Adrenal gland (tissue), 12 donors: ENCODE results near the gene CBFA2T3. TPM values are rescaled to one million over a fixed set of nuclear protein-coding genes. Genes with fewer than 3 reads are reported as not detected.

Experiments used
- DNase-seq, 7 donors: peaks; one replicate each; pipeline ENCODE4 v3.0.0-alpha.2; 2019 to 2020
- H3K27ac ChIP-seq, 5 donors: fragments of 200-600 bp; sonication (generic) in 4 of 5; 1 replicate in 3 of 5; 2 replicates in 2 of 5; pipeline versions ENCODE4 v1.5.1 to v1.8.0; 2016 to 2020; ENCODE audit warnings: mild to moderate bottlenecking in 1 of 5
- H3K27me3 ChIP-seq: fragments of 200-600 bp; 2 replicates; pipeline ENCODE4 v1.8.0; 2021
- H3K36me3 ChIP-seq, 2 donors: fragments of 200-600 bp; replicated peaks in 1 of 2; 1 replicate in 1 of 2; 2 replicates in 1 of 2; pipeline versions ENCODE4 v1.5.1 to v1.8.0; 2018 to 2022
- H3K4me1 ChIP-seq, 2 donors: fragments of 200-600 bp; replicated peaks in 1 of 2; 1 replicate in 1 of 2; 2 replicates in 1 of 2; pipeline versions ENCODE4 v1.5.1 to v1.8.0; 2018 to 2021
- H3K4me3 ChIP-seq, 4 donors: fragments of 200-600 bp; sonication (generic) in 3 of 4; one replicate each; pipeline ENCODE4 v1.5.1; 2016 to 2018
- H3K9me3 ChIP-seq, 3 donors: fragments of 200-600 bp; sonication (generic) in 1 of 3; replicated peaks in 1 of 3; 1 replicate in 2 of 3; 2 replicates in 1 of 3; pipeline versions ENCODE4 v1.5.1 to v1.8.0; 2016 to 2021
- CTCF ChIP-seq, 6 experiments: fragments of 450-650 bp in 4 of 6; fragments of 200-600 bp in 2 of 6; sonication (generic) in 1 of 6; IDR thresholded peaks; 1 replicate in 5 of 6; 2 replicates in 1 of 6; pipeline versions ENCODE4 v1.5.1 to v1.8.0; 2016 to 2021; ENCODE audit warnings: antibody characterized with exemption in 6 of 6, mild to moderate bottlenecking in 2 of 6, moderate library complexity in 1 of 6
- POLR2A ChIP-seq, 2 donors: fragments of 450-650 bp; IDR thresholded peaks; one replicate each; pipeline ENCODE4 v1.6.1; 2017; ENCODE audit warnings: antibody characterized with exemption in 2 of 2, mild to moderate bottlenecking in 2 of 2, moderate library complexity in 1 of 2
- WGBS, 4 donors: extraction: QIAGEN DNeasy Blood & Tissue Kit in 2 of 4; methylation state at CpG; one replicate each; pipeline versions ENCODE4 v1.1.5 to v1.1.7; 2013 to 2017; 5-methylcytosine and 5-hydroxymethylcytosine counted together
- intact Hi-C, 2 donors: fragments of 100-400 bp; cut with DNase I; formaldehyde crosslinking; loops; one replicate each; pipeline versions ENCODE4 v1.14.1 to v1.15.0; 2022 to 2023
- polyA plus RNA-seq, 3 donors: library from polyadenylated mRNA; stranded (reverse); fragments of 200-250 nt in 2 of 3; fragments of 350-450 nt in 1 of 3; fragmentation: Illumina TruSeq in 1 of 3; extraction: RNeasy Lipid Tissue Mini Kit (QIAGEN cat#74804) in 1 of 3; gene quantifications; one replicate each; pipeline ENCODE4 v1.2.3, GENCODE V29; 2013 to 2014
- total RNA-seq, 9 donors: library from RNA; depleted of rRNA in 4 of 9; stranded (reverse); fragments of >200 nt in 4 of 9; fragments of 120-200 nt in 1 of 9; fragmentation: NEBNext Ultra II Directional in 1 of 9; extraction: Animal tissue kit (Norgen Biotek cat#: 25700) in 1 of 9; gene quantifications; one replicate each; pipeline versions ENCODE4 v1.1.0 to v1.2.4, GENCODE V29; 2013 to 2023
- donor health status: healthy with polysubstance abuse.
- donor health status: Bipolar disorder and iron deficiency.
- donor health status: DM: yes; HTN: yes; CAD: no.
- donor health status: DM: no; HTN: no; CAD: no.
- donor health status: DM: no; HTN: no; CAD: no.
- donor health status: DM: yes; HTN: yes; CAD: no.

The CBFA2T3 gene
- total and polyA plus RNA-seq, 12 donors, result 0.30 to 16.9 (median 2.2) TPM

DNA sequence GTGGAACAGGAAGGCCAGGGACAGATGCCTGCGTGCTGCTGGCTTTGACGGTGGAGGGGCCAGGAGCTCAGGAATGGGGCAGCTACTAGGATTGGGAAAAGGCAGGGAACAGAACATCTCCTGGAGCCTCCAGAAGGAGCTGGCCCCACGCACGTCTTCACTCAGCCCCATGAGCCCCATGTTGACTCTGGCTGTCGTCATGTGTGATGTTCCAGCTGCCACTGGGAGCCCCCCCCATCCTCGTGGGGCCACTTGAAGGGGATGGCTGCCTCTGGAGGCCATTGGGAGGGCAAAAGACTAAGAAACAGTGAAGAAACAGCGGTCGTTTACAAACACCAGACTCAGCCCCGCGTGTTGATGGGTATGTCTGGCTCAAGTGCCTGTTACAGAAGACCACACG lies 146.7 kb downstream of the CBFA2T3 start:
- Histone ChIP-seq H3K27me3 (no peaks in the 10 kb centered on the region), H3K9me3 (no peaks in the 10 kb centered on the region), H3K36me3 (peaks cover 0 to 13% of the 10 kb centered on the region in 2 donors), H3K4me3 (no peak overlapping the region), H3K27ac (peak overlapping the region in 2 of 5 donors; percentile 20 to 49), H3K4me1 (no peaks in the 10 kb centered on the region)
- TF ChIP-seq CTCF (IDR thresholded peaks at IDR 0.05) (no peak), POLR2A (IDR thresholded peaks at IDR 0.05) (no peak)
- intact Hi-C loops, result no loop called here
- 54 to 76% (median 73%) methylated on average over 6 to 11 of the region's 11 CpGs for WGBS, 4 donors
- DNase-seq, result no peak

- TF ChIP-seq CTCF (IDR thresholded peaks at IDR 0.05) (no peak), POLR2A (IDR thresholded peaks at IDR 0.05) (no peak)
- Histone ChIP-seq H3K36me3 (peaks cover 0 to 13% of the 10 kb centered on the region in 2 donors), H3K9me3 (no peaks in the 10 kb centered on the region), H3K4me1 (no peaks in the 10 kb centered on the region), H3K27ac (no peak overlapping the region), H3K27me3 (no peaks in the 10 kb centered on the region), H3K4me3 (no peak overlapping the region)
- no peak for DNase-seq
- WGBS, 4 donors, result 84 to 91% (median 89%) methylated on average over 16 to 24 of the region's 24 CpGs
- intact Hi-C loops, result no loop called here
These were observed 148.3 kb downstream of the CBFA2T3 start for GRCh38 chr16:88828711-88829110.

GRCh38 chr16:88827727-88828126 lies 149.3 kb downstream of the CBFA2T3 start:
- Histone ChIP-seq H3K9me3 (no peaks in the 10 kb centered on the region), H3K27me3 (no peaks in the 10 kb centered on the region), H3K27ac (no peak overlapping the region), H3K4me1 (no peaks in the 10 kb centered on the region), H3K36me3 (peaks cover 0 to 15% of the 10 kb centered on the region in 2 donors), H3K4me3 (no peak overlapping the region)
- intact Hi-C loops, result no loop called here
- no peak for DNase-seq
- 93 to 100% (median 95%) methylated on average over 6 to 21 of the region's 21 CpGs for WGBS, 4 donors
- TF ChIP-seq CTCF (IDR thresholded peaks at IDR 0.05), result no peak
- TF ChIP-seq POLR2A (IDR thresholded peaks at IDR 0.05), result no peak

DNA sequence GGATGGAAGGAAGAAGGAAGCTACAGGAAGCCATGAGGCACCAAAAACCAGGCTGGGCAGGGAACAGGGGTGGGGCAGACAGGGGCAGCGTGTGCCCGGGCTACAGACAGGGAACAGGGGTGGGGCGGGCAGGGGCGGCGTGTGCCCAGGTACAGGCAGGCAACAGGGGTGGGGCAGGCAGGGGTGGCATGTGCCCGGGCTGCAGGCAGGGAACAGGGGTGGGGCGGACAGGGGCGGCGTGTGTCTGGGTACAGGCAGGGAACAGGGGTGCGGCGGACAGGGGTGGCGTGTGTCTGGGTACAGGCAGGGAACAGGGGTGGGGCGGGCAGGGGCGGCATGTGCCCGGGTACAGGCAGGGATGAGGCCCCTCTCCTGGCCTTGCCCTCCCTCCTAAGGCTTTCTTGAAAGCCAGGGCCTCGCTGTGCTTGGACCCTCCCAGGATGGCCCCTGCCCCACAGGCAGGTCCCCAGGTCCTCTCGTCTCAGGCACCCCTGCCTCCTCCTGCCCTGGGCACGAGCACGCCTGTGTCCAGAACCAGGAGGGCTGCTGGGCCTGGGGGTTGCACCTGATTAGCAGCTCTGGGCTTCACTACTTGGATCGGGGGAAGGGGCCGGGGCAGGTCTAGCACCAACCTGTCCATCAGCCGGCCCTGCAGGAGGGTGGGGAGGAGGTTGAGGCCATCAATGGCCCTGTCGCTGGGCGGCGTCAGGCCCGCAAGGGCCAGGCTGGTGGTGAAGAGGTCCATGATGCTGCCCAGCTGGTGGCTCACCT lies 150.8 kb downstream of the CBFA2T3 start:
- peaks cover under 1 to 3% of the 10 kb centered on the region in 2 donors for H3K4me1 ChIP-seq

More for the DNA sequence above, 150.8 kb downstream of the CBFA2T3 start:
- Histone ChIP-seq H3K27me3 (no peaks in the 10 kb centered on the region), H3K9me3 (no peaks in the 10 kb centered on the region), H3K36me3 (peaks cover 0 to 24% of the 10 kb centered on the region in 2 donors), H3K4me3 (no peak overlapping the region), H3K27ac (no peak overlapping the region)
- DNase-seq, result no peak
- no peak for TF ChIP-seq POLR2A (IDR thresholded peaks at IDR 0.05)
- no peak for TF ChIP-seq CTCF (IDR thresholded peaks at IDR 0.05)
- intact Hi-C loops, result no loop called here
- WGBS, 4 donors, result 89 to 95% (median 93%) methylated on average over 5 to 26 of the region's 26 CpGs
